Stimulated activated CD8-positive, alpha-beta memory T cell treated with anti-CD3 and anti-CD28 coated beads, Interleukin-12 subunit alpha, Interleukin-12 subunit beta, amount 100 ng/mL, for 24 hours (primary cell): ENCODE results near the gene PDGFC.

Experiments used
- DNase-seq: peaks from one replicate; pipeline ENCODE4 v3.0.0-alpha.2; 2020; ENCODE audit errors: extremely low read depth

Gene PDGFC

DNA sequence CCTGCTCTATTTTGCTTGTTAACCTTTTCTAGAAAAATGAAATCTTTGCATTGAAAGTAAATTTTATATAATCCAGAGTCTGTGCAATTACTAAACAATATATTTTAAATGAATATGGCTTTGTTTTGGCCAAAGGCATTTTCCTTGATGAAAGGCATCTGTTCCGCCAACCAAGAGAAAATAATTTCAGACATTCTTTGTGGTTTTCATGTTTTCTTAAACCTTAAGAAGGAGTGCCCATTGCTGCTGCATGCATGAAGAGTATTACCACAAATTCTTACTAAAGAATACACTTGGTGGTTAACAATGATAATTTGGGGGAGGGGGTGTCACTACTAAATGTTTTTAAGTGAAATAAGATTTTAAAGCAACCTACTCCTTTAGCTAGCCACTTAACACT is 2.7 kb upstream of the PDGFC start:
- no peak for DNase-seq

DNA sequence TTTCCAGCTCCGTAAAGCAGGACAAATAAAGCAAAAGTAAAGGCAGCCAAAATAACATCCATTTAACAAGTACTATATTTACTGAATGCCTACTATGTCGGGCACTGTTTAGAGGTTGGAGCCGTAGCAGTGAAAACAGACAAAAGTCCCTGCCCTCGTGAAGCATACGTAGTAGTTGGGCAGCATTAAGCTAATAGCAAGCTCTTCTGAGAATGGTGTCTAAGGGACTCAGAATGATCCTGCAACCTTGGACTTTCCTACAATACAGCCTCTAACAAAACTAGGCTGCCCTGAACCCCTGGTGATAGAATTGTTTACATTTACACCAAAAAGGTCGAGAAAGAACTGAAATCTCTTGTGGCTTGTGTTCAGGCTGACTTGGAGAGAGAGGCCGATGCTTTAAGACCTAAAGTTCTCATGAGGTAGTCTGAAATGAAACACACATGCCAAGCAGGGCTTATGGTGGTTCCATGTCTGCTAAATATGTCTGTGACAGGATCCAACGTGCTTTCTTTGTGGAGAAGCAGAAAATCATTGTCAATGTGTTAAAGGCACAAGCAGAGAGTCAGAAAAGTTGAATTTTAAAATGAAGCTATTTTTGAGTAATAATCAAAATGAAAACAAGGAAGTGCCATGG is 898 bp upstream of the PDGFC start:
- DNase-seq, result no peak

DNA sequence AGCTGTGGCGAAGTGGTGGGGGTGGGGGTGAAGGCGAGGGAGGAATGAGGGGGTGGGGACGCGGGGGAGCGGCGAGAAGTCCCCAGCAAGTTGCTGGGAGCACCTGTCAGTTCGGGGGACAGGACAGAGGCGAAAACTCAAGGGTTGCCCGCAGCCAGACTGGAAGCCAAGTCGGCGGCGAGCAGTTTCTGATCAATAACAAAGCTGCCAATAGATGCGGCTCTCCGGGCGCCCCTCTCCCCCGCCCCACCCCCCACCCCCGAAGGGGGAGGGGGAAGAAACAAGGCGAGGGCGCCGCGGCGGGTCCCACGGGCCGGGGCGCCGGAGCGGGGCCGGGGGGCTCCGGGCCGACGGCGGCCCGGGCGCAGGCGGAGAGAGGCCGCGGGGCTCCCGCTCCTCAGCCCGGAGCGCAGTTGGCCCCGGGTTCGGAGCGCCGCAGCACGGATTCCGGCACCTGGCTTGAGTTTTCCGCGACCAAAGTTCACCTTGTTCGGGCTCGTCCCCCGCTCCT is 379 bp downstream of the PDGFC start:
- DNase-seq, result no peak

DNA sequence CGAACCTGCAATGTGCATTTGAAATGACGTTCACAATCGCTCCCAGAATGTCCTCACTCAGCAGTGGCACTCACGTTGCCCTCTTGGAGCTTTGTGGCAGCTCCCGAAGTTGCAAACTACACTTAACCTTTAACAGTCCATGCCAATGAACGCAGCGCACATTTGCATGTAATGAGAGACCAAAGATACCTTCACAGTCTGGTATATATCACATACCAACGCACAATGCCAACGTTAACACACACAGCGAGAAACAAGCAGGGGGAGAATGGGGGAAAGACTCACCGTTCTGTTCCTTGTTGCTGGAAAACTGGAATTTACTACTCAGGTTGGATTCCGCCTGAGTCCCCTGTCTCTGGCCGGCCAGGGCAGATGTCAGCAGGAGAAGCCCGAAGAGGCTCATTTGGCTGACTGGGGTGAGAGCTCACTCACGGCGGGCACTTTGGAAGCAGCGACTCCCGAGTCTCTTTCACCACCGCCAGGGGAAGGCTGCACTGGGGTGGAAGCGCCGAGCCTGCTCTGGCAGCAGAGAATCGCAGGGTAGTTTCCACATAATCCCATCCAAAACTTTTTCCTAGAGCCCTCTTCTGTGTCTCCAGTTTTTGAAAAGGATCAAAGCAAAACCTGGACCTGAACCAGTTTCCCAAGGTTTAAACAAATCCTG is 966 bp downstream of the PDGFC start:
- DNase-seq, result no peak

DNA sequence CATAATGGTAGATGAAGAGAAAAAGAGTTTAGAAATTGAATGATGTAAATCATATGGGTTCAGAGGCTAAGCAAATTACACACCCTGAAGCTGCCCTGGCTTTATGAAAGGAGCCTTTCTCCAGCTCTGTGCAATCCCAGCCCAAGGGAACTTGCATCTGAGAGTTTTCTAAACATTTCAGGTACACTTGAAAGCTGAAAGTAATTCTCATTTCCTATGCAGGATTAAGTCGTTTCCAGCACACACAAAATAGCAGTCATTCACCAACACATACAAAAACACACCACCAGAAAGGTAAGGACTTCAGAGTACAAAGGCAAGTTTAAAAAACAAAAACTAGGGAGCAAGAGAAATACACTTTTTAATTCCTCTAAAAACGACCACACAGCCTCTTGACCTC is 1.7 kb downstream of the PDGFC start:
- DNase-seq, result no peak

DNA sequence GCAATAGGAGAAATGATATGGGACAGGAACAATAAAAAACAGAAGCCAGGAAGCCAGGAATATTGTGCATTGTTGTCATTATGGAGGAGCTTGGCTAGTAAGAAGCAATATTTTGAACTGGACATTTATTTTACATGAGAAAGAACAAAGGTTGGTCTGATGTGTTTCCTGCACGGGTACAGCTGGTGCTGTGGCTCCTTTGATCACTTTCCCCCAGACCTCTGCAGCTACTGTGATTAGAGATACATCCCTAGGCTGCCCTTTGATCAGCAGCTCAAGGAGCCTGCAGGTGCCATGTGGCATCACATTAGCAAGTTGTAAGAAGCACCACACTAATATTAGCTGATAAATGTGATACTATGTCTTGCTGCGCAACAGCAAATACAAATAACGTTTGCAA is 2.5 kb downstream of the PDGFC start:
- DNase-seq, result no peak

DNA sequence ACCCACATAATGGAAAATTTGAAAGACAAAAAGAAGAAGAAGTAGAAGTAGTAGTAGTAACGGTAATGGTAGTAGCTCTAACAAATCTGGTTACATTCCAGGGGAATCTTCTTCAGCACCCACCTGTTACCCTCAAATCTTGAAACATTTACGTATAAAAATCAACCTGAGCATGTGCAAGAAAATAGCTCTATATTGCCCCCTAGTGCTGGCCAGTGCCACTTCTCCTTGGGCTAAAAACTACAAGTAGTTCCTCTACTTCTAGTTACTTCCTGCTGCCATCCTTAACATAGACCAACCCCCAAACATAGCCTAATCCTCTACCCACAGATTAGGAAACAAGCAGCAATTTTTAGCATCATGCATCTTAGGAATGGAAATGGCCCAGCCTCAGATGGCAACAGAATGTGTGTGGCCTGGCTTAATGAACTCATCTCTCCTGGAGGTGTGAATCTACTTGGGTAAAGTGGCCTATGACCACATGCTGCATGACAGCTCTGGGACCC is 3.1 kb downstream of the PDGFC start:
- no peak for DNase-seq

DNA sequence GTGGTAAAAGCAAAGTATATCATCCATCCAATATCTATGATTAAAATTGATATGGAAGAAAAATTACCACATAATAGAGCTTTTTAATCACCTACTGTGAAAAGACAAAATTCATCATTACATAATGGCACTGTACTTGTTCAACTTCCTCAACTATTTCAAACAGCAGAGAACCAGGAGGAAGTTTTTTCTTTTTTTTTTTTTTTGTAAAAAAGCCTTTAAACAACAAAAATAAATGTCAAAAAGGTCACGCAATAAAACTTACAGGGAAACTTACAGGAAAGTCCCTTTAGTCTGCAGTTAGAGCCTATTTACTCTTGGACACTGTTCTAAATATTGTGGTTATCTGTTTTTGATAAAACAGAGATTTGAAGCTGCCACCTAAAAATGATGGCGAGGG is 4.8 kb downstream of the PDGFC start:
- DNase-seq, result no peak

DNA sequence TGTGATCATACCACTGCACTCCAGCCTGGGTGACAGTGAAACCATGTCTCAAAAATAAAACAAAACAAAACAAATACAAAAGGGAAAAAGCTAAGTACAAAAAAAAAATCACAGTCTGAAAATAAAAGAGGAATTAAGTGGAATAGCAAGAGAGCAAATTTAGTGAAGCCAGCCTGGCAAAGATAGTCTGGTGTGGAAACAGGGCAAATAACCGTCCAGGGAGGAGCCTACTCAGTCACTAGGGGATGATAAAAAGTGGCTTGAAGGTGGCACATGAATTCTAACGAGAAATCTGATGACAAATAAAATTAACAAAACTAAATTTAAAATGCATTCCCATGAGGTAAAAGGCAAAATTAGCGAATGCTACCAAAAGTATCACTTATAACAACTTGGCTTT is 8.2 kb downstream of the PDGFC start:
- DNase-seq, result no peak

DNA sequence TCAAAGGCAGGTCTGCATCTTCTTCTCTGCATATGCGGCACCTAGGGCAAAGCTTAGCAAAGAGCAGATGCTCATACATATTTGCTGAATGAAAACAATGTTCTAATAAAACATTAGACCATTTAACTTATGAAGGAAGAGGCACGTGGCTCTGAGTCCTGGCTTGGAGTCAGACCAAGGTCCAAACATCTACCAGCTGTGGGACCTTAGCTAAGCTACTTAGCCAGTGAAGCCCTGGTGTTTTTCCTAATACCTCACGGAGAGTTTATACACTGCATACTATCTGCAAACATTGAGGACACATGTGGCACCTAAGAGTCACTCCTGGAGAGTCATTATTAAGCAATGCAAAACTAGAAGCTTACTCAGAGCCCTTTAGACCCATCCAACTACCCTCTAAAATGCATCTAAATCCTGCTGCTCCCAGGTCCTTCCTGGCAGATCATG is 9.0 kb downstream of the PDGFC start:
- DNase-seq, result no peak

DNA sequence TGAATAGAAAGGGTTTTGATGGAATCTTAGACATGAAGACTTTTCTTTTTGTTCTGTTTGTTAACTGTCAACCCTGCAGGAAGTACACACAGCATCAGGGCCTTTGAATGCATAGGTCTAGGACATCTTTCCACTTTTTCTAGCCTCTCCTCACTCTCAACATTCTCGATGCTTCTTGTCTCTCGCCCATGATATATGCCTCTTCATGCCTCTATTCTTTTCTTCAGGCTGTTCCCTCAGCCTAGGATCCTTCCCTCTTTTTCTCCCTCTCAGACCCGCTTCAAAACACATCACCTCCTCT is 9.6 kb downstream of the PDGFC start:
- no peak for DNase-seq

DNA sequence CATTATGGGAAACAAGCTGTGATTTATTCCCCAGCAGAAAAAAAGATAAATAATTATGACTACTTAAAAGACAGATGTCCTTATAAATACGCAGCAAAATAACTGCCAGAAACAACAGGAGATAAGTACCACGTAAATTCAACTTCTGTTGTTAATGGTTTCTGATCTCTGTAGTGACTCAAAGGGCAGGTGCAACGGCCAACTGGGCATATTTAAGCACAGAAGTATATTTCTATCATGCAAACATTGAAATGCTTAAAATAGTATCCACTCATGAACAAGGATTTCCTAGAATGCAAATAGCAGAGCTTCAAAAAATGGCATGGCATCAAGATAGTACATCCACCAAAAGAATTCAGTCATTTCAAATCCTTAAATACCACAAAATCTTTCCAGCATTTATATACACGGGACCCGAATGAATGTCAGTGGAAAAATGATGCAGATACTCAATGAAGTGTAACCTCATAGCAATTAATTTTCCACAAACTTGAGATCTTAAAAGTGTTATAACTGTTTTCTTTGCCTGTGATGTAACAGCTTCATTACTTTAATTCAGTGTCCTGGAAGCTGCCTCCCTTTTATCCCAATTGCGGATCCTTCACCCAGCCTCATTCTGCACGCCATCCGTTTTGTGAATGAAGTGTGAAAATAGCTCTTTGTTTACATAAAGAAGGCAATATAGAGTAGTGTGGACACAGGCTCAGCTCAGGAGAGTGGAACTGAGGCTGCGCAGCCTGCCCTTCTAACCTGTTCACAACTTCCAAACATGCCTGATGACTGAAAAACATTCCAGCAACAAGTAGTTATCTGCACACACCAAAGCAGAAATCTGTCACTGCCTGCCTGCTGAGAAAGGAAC is 10.2 kb downstream of the PDGFC start:
- no peak for DNase-seq

DNA sequence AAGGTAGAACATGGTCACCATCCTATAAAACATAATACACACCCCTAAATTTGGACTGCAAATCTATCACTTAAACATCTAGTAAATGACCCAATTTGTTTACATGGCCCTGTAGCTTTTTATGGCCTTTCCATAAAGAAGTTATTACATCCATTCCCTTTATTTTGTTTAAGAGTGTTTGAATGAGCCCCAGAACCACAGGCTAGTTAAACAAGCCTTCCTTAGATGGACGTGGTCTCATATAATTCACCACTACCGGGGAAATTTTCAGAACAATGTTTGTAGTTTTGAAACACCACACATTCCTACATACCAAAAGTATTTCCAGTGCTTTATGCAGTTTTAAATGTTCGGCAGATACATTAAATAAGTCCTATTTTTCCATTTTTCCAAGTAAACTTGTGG is 12.3 kb downstream of the PDGFC start:
- no peak for DNase-seq

DNA sequence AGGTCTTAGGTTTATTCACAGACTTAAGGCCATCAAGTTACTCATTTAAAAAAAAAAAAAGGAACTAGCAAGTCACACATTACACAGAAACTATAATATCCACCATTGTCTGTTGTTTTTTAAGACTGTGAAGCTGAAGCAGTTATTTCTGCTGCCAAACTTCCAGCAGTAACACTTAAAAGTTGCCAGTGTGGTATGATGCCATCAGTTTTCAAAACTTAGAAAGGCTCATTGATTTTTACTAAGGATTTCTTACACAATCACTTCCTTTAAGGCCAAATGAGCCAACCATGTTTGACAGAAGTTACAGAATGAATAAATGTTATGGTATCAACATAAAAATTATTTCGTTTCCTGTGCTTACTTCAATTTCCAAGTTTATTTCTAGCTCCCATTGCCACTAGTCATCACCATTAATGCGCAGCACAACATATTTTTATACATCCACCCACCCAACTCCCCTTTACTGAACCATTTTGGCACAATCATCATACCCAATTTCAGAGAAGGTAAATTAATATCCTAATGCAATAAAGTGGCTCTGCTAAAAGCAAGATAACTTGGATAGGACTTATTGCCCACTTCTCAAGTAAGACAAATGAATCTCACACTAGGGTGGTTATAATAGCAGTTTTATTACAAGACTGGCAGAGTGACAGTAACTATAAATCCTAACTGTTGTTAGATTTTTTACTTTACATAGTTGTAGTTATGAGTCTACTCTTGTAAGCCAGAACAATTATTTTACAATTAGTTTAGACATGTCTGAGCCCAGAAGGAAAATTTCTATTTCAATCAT is 13.1 kb downstream of the PDGFC start:
- no peak for DNase-seq

DNA sequence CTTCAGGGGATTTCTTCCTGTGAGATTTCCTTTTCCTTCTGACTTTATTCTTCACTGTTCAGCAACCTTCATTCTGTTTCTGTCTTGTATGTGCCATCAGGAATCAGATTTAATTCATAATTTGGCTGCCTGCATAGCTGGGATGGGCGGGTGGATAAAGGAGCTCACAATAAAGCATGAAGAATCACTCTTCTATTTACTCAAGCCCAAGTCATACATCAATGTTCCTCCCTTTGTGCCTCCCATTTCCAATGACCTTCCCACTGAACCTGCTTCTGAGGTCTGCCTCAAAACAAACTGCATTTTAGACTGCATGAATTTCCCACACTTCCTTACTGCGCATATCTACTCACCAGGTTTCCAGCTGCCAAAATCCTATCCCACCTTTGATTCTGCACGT is 14.0 kb downstream of the PDGFC start:
- no peak for DNase-seq

DNA sequence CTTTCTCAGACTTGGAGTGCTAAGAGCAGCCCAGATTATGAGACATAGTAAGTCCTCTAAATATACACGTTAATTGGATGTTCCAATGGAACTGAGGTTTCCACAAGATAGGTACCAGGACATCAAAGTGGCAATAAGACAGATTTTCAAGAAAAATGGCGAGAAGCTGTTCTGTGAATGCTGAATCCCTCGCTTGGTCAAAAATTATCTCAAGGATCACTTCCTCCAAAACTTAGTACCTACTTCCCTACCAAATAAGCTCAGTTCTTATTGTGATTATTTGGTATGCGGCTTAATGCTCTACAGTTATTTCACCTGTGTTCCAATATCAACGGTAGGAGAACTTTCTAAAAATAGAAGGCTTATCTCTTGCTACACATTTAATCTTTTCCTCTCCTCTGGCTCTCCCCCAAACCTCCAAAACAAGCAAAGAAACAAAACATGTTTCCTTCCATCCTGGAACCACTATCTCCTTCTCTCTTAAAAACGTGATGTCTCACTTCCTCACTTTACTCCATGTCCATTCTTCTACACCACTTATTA is 14.7 kb downstream of the PDGFC start:
- DNase-seq, result no peak

DNA sequence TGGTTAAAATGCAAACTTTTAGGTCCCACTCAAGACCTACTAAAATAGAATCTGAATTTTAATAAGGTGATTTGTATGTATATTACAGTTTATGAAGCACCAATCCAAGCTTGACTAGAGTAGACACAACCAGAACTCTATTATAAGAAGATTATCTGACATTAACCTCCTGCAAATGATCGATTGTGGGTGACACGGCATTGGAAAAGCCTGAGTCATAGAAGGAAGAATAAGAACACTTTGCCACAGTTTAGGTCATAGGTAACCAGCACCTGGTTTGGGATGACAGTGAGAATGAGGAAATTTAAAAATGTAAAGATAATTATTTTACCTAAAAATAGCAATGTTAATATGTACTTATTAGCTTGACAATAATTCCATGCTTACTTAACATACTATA is 15.2 kb downstream of the PDGFC start:
- DNase-seq, result no peak

DNA sequence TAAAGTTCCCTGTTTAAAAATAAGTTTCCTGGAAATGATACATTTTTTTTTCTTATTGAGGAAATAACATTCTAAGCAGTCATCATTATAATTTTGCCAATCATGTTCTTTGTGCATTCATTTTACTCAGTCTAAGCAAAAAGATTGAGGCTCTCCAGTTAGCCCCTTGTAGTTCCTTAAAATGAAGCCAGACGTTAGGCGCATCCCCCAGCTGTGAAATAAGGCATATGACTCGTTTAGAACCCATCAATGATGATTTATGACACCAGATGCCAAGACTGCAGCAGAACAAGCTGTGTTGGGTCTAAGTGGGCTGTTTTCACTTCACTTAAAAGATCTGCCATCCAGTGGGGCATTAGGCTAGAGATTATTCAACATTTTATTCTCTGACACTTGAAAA is 17.0 kb downstream of the PDGFC start:
- no peak for DNase-seq

DNA sequence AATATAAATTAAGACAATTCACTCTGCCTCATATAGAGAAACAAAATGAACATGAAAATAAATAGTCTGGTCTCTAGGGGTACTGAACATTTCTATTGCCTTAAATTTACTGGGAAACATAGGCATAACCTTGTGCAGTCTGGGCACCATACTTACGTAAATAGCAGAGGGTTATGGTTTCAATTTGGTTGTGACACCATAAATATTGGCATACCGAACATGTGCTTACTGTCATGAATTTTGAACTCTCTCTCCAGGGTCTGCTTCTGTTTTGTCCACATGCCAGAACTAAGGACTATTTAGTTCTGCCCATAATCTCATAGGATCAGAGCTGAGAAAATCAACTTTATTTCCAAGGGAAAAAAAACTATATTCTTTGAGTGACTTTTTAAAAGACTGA is 17.6 kb downstream of the PDGFC start:
- no peak for DNase-seq

DNA sequence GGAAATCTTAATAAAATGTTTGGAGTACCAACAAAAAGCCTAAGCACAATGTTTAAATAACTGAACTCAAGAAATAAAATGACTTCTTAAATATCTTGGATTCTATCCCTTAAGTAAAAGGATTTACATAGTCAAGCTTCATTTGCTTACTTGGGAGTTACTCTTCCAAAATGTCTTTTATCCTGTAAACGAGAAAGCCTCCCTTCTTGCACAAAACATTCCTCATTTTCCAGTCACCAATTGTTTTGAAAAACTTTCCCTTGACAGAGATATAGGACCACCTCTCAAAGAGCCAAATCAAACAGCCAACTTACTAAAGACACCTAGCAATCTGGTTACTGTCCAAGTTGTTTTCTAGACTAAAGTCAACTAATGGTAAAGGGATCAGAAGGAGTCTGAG is 18.6 kb downstream of the PDGFC start:
- DNase-seq, result no peak

DNA sequence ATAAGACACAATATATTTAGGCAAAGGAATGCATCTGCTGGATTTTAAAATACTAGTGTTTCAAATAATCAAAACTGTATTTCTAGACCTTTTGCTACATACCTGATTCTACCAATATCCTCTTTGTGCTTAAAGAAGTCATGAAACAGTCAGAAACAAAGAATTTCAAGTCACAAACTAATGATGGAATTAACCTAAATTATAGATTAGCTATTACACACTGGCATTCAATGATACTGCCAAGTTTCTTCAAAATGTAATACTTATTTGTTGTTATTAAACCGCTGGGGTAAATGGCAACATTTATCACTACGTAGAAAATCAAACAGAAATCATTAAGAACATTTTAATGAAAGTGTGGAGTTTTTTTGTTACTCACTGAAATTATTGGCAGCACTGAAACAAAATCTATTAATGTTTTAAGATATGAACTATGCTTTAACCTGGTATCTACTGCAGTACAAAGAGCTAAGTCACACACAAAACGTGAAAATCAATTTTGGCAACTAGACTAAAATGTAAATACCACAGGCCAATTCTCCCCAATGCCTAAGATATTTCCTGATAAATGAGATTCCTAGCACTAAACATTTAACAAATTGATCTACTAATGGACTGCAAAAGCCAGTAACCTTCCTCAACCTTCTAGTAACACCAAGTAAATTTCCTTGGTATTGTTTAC is 19.4 kb downstream of the PDGFC start:
- no peak for DNase-seq
